Smooth muscle cell (in vitro differentiated cells): ENCODE results near the gene KHK. TPM values are rescaled to one million over a fixed set of nuclear protein-coding genes. Genes with fewer than 3 reads are reported as not detected.

ENCODE experiments used
- DNase-seq: peaks from one replicate; lab custom pipeline; 2025; ENCODE audit not compliant: unreplicated experiment; lab: John Stamatoyannopoulos, UW
- H2AFZ ChIP-seq: fragments of 200-600 bp; sonication (generic); 2 replicates; pipeline ENCODE4 v1.6.0; 2016; ENCODE audit warnings: antibody characterized with exemption, low read depth, mild to moderate bottlenecking
- H3F3A ChIP-seq: fragments of 200-600 bp; sonication (generic); 2 replicates; pipeline ENCODE4 v1.6.0; 2017; ENCODE audit warnings: antibody characterized with exemption, low read depth
- H3K27ac ChIP-seq: fragments of 200-600 bp; sonication (generic); 2 replicates; pipeline ENCODE4 v1.5.1; 2016; ENCODE audit warnings: low read depth, mild to moderate bottlenecking
- H3K27me3 ChIP-seq: fragments of 200-600 bp; sonication (generic); 2 replicates; pipeline ENCODE4 v1.6.1; 2016; ENCODE audit warnings: low read depth, mild to moderate bottlenecking
- H3K36me3 ChIP-seq: fragments of 200-600 bp; sonication (generic); 2 replicates; pipeline ENCODE4 v1.5.1; 2016; ENCODE audit warnings: low read depth
- H3K4me1 ChIP-seq: fragments of 200-600 bp; sonication (generic); 2 replicates; pipeline ENCODE4 v1.5.1; 2016; ENCODE audit warnings: low read depth
- H3K4me2 ChIP-seq: fragments of 200-600 bp; sonication (generic); 2 replicates; pipeline ENCODE4 v1.6.0; 2016; ENCODE audit warnings: mild to moderate bottlenecking
- H3K4me3 ChIP-seq: fragments of 200-600 bp; sonication (generic); 2 replicates; pipeline ENCODE4 v1.5.1; 2016; ENCODE audit warnings: mild to moderate bottlenecking
- H3K79me2 ChIP-seq: fragments of 200-600 bp; sonication (generic); 2 replicates; pipeline ENCODE4 v1.6.0; 2016; ENCODE audit warnings: low read depth, mild to moderate bottlenecking
- H3K9ac ChIP-seq: fragments of 200-600 bp; sonication (generic); 2 replicates; pipeline ENCODE4 v1.6.0; 2016; ENCODE audit warnings: low read depth
- H3K9me3 ChIP-seq: fragments of 200-600 bp; sonication (generic); replicated peaks from 2 replicates; pipeline ENCODE4 v1.5.1; 2016; ENCODE audit warnings: low read depth
- H4K20me1 ChIP-seq: fragments of 200-600 bp; sonication (generic); 2 replicates; pipeline ENCODE4 v1.6.0; 2016; ENCODE audit warnings: low read depth
- WGBS: methylation state at CpG from one replicate; pipeline ENCODE4 v1.1.7; 2016; ENCODE audit warnings: low lambda C conversion rate; 5-methylcytosine and 5-hydroxymethylcytosine counted together
- polyA plus RNA-seq: library from polyadenylated mRNA; unstranded; fragments of >200 nt; fragmentation: Nextera tagmentation; extraction: Ambion mirVana; gene quantifications from 2 replicates; pipeline ENCODE4 v1.2.1, GENCODE V29; 2016
- total RNA-seq: library from RNA; depleted of rRNA; stranded (reverse); fragments of >200 nt; gene quantifications from 2 replicates; pipeline ENCODE4 v1.2.3, GENCODE V29; 2014
- TF ChIP-seq, protein P1 (sequence below): fragments of 200-600 bp; sonication (generic); IDR thresholded peaks from 2 replicates; pipeline ENCODE4 v1.5.1; 2017; ENCODE audit warnings: borderline replicate concordance, mild to moderate bottlenecking, antibody characterized with exemption; ENCODE audit not compliant: insufficient read depth, poor library complexity, severe bottlenecking

Gene KHK
- total and polyA plus RNA-seq, 2 experiments from 2014 or later = 0.27 to 1.6 TPM

GRCh38 chr2:27093430-27094352 lies 7.1 kb downstream of the KHK start:
- Histone ChIP-seq H3K27me3 (no peaks in the 10 kb centered on the region), H3K9me3 (no peaks in the 10 kb centered on the region), H3K4me3 (no peak overlapping the region), H2AFZ (no peak overlapping the region), H3K9ac (no peak overlapping the region), H3K27ac (no peak overlapping the region), H3K36me3 (no peaks in the 10 kb centered on the region), H3K79me2 (no peaks in the 10 kb centered on the region), H3K4me2 (no peak overlapping the region), H3K4me1 (no peaks in the 10 kb centered on the region), H4K20me1 (no peaks in the 10 kb centered on the region), H3F3A (no peaks in the 10 kb centered on the region)
- no peak for DNase-seq
- TF ChIP-seq, protein P1, sequence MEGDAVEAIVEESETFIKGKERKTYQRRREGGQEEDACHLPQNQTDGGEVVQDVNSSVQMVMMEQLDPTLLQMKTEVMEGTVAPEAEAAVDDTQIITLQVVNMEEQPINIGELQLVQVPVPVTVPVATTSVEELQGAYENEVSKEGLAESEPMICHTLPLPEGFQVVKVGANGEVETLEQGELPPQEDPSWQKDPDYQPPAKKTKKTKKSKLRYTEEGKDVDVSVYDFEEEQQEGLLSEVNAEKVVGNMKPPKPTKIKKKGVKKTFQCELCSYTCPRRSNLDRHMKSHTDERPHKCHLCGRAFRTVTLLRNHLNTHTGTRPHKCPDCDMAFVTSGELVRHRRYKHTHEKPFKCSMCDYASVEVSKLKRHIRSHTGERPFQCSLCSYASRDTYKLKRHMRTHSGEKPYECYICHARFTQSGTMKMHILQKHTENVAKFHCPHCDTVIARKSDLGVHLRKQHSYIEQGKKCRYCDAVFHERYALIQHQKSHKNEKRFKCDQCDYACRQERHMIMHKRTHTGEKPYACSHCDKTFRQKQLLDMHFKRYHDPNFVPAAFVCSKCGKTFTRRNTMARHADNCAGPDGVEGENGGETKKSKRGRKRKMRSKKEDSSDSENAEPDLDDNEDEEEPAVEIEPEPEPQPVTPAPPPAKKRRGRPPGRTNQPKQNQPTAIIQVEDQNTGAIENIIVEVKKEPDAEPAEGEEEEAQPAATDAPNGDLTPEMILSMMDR = no peak
- 91% methylated on average over 6 of the region's 6 CpGs for WGBS

DNA sequence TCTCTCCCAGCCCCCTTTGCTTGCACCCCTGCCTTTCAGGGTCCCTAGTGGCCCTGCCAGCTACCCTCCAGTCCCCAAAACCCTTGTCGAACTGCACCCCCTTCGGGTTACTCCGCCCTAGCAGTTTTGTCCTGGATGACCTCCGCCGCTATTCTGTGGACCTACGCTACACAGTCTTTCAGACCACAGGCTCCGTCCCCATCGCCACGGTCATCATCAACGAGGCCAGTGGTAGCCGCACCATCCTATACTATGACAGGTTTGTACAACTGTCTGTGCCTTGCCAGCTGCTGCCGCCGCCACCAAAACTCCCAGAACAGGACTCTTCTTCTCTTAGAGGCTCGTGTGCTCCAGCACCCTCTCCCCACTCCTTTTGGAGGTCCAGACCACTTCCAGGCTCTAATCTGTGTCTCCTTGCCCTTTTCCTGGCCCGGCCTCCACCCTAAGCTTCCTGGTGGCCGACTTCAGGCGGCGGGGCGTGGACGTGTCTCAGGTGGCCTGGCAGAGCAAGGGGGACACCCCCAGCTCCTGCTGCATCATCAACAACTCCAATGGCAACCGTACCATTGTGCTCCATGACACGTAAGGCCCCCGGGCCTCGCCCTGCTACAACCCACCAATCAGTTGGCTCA lies 7.9 kb downstream of the KHK start:
- Histone ChIP-seq H3K36me3 (no peaks in the 10 kb centered on the region), H2AFZ (no peak overlapping the region), H3K27me3 (no peaks in the 10 kb centered on the region), H3K27ac (no peak overlapping the region), H3K4me3 (no peak overlapping the region), H4K20me1 (no peaks in the 10 kb centered on the region), H3K9ac (no peak overlapping the region), H3K9me3 (no peaks in the 10 kb centered on the region), H3K4me2 (no peak overlapping the region), H3F3A (no peaks in the 10 kb centered on the region), H3K4me1 (no peaks in the 10 kb centered on the region), H3K79me2 (no peaks in the 10 kb centered on the region)
- TF ChIP-seq, protein P1 = no peak
- no peak for DNase-seq
- 95% methylated on average over 24 of the region's 24 CpGs for WGBS

DNA sequence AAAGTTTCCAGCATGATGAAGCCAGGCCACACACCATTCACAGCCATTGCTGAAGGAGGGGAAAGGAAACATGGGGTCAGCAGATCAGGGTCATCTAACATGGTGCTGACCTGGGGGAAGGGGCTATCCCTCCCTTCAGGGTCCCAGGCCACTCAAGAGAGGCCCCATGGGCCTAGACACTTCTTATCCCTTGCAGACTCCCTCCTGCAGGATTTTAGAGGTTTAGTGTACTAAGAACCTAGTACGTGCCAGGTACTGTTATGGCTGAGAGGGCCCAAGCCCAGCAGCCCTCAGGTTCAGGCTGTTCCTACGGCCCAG lies 8.8 kb downstream of the KHK start:
- whole genome bisulfite sequencing = 93% methylated on average over 2 of the region's 2 CpGs
- Histone ChIP-seq H3K79me2 (no peaks in the 10 kb centered on the region), H3K27ac (no peak overlapping the region), H2AFZ (no peak overlapping the region), H3F3A (no peaks in the 10 kb centered on the region), H3K4me2 (no peak overlapping the region), H3K9ac (no peak overlapping the region), H3K4me1 (no peaks in the 10 kb centered on the region), H3K36me3 (no peaks in the 10 kb centered on the region), H3K4me3 (no peak overlapping the region), H3K27me3 (no peaks in the 10 kb centered on the region), H4K20me1 (no peaks in the 10 kb centered on the region), H3K9me3 (no peaks in the 10 kb centered on the region)
- TF ChIP-seq, protein P1 = no peak
- no peak for DNase-seq
